GM12872 (cell line): Measurements from ENCODE around the gene ASMTL.

Source experiments
- TF ChIP-seq, protein P1 (sequence below): IDR thresholded peaks from 3 replicates; pipeline ENCODE4 v1.5.1; 2011; ENCODE audit warnings: low read depth, mild to moderate bottlenecking, low read length, moderate library complexity; ENCODE audit not compliant: insufficient read depth

Gene ASMTL

DNA sequence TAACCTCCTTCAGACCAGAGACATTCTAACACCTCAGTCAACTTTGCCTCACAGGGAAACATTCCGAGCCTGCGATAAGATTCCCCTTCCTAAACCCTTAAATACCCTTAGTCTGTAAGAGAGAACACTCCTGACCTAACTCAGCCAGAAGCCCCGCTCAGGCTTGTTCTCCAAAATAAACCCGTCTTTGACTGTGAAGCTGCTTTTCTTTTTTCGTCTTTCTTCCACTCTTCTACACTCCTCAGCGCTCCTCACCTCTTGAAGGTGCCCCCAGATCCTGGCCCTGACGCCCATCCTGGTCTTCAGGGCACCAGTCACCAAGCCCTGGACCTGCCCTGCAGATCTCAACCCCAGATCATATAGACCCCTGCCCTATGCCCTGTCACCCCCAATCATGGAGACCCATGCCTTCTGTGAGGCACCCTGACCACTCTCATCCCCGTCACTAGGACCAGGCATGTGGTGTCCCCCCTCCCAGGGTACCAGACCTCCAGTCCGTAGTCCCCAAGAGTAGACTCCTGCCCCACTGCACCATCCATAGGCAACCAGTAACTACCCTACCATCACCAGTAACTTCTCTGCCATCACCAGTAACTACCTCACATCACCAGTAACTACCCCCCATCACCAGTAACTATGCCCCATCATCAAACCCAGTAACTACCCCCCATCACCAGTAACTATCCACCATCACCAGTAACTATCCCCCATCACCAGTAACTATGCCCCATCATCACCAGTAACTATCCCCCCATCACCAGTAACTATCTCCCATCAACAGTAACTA, 3.5 kb downstream of the ASMTL start:
- TF ChIP-seq, protein P1, sequence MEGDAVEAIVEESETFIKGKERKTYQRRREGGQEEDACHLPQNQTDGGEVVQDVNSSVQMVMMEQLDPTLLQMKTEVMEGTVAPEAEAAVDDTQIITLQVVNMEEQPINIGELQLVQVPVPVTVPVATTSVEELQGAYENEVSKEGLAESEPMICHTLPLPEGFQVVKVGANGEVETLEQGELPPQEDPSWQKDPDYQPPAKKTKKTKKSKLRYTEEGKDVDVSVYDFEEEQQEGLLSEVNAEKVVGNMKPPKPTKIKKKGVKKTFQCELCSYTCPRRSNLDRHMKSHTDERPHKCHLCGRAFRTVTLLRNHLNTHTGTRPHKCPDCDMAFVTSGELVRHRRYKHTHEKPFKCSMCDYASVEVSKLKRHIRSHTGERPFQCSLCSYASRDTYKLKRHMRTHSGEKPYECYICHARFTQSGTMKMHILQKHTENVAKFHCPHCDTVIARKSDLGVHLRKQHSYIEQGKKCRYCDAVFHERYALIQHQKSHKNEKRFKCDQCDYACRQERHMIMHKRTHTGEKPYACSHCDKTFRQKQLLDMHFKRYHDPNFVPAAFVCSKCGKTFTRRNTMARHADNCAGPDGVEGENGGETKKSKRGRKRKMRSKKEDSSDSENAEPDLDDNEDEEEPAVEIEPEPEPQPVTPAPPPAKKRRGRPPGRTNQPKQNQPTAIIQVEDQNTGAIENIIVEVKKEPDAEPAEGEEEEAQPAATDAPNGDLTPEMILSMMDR = no peak

DNA sequence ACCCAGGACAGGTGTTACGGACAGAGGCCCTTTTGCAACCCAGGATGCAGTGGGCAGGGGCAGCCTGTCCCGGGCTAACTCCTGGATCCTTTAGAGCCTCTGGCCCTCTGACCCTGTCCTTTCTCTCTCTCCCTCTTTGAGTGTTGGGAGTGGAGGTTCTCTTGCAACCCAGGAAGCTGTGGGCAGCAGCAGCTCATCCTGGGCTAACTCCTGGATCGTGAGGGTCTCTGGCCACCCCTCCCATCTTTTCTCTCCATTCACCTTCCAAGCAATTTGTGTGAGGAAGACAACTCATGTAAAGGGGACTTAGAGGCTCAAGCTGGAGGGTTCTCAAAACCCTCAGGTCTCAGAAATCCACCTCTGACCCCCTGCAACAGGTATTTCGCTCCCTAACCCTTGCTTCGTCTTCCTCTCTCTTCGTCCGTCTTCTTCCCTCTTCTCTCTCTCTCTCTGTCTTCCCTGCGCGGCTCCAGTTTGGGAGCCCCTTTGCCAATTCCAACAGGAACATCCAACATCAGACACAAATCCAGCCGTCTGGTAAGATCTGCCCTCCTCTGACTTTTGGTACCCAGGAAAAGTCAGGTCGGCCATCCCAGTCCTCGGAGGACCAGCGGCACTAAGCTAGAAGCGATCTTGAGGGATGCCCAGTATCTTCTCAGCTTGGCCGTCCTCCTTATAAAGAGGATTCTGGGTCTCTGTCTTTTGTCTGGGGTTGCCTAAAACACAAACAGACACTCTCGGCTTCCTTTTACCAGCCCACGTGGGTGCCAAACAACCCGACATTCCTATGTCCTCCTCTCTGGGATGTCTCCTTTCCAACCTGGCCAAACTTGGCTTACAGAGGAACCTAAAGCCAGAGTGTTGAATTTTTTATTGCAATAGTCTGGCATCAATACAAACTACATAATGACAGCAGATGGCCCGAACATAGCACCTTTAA, 7.9 kb downstream of the ASMTL start:
- TF ChIP-seq, protein P1 = no peak

DNA sequence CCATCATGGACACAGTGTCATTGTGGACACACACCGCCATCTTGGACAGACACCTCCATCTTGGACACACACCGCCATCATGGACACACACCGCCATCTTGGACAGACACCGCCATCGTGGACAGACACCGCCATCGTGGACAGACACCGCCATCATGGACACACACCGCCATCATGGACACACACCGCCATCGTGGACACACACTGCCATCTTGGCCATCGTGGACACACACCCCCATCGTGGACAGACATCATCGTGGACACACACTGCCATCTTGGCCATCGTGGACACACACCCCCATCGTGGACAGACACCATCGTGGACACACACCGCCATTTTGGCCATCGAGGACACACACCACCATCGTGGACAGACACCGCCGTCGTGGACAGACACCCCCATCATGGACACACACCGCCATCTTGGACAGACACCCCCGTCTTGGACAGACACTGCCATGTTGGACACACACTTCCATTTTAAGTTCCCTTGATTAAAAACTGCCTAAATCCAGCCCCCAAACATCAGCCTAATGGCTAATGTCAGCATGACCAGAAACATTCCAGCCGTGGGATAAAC, 9.1 kb downstream of the ASMTL start:
- TF ChIP-seq, protein P1 = no peak

DNA sequence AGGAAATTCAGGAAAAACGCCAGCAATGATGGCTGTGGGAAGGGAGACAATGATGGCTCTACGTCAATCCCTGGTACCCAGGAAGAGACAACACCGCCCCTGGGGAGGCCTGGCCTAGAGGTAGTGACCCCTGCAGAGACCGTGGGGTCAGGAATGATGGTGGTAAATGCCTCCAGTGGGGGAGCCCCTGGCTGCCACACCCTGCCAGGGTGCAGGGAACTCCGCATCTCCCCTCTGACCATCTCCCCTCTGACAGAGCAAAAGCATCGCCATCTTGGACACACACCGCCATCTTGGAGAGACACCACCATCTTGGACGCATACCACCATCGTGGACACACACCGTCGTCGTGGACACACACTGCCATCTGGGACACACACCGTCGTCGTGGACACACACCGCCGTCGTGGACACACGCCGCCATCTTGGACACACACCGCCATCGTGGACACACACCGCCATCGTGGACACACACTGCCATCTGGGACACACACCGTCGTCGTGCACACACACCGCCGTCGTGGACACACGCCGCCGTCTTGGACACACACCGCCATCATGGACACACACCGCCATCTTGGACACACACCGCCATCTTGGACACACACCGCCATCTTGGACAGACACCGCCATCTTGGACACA, 9.9 kb downstream of the ASMTL start:
- TF ChIP-seq, protein P1 = no peak

DNA sequence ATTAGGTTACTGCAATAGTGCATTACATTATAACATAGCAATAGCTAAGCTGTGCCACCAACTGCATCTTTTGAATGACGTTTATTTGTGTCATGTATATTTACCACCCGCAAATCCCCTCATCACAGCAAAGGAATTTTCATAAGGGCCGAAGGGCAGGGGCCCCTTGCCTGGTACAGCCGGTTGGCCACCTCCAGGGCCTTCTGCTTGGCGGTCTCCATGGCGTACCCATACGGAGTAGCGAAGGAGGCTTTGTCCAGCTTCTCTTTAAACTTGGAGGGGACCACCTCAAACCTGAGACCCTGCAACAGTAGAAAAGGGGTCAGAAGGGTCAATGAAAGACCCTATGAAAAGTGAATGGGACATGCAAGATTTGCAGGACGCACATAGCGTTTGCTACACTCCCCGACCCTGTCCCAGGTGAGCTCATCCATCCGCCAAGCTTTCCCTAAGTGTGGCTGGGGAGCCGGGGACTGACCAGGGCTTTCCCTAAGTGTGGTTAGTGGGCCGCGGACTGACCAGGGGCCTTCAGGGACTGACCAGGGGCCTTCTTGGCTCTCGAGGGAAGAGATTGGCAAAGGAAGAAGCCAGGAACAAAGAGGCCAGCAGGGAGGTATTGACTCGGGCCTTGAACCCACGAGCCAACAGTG, 10.6 kb downstream of the ASMTL start:
- TF ChIP-seq, protein P1 = no peak

DNA sequence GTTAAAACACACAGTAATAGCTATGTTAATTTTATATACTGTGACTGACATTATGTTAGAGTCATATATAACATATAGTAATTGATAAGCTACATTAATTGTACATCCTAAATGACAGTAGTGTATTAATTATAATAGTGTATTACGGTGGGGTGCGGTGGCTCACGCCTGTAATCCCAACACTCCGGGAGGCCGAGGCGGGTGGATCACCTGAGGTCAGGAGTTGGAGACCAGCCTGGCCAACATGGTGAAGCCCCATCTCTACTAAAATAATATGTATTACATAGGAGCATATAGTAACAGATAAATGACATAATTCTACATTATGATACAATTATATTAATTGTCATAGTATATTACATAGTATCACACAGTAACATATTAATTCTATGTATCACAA, 12.2 kb downstream of the ASMTL start:
- TF ChIP-seq, protein P1 = no peak
